ENCODE measurements around the gene SMCP.

GRCh38 chr1:152902636-152903035 lies 24.5 kb downstream of the SMCP start:
- TF ChIP-seq CTCF (IDR thresholded peaks at IDR 0.05): no peak
- TF ChIP-seq POLR2AphosphoS5 (IDR thresholded peaks at IDR 0.05; ENCODE audit: low read depth, low read length): no peak
- TF ChIP-seq TCF7L2 (IDR thresholded peaks at IDR 0.05; ENCODE audit: low read depth, low read length): no peak
- no peak for TF ChIP-seq SIN3A (IDR thresholded peaks at IDR 0.05; ENCODE audit: borderline replicate concordance, insufficient read depth, low read depth, low read length)

Data from Panc1 (cell line).